Activated CD4-positive, alpha-beta T cell treated with anti-CD3 and anti-CD28 coated beads for 36 hours (primary cell): Measurements from ENCODE around the gene GNAT3. TPM values are rescaled to one million over a fixed set of nuclear protein-coding genes. Genes with fewer than 3 reads are reported as not detected.

ENCODE experiments used
- ATAC-seq: fragments of 200-7000 bp; cut with Tn5 transposase; one replicate; pipeline ENCODE4 v1.10.0; 2021; ENCODE audit warnings: mild to moderate bottlenecking, moderate library complexity
- CTCF ChIA-PET: fragments of 350-600 bp; sonication (Branson Sonifier 250); formaldehyde crosslinking; loops from one replicate; lab custom pipeline; 2021; ENCODE audit warnings: antibody characterized with exemption; lab: Charles Lee
- POLR2A ChIA-PET: fragments of 350-600 bp; sonication (Branson Sonifier 250); formaldehyde crosslinking; loops from one replicate; lab custom pipeline; 2021; ENCODE audit warnings: antibody characterized with exemption, inconsistent platforms; lab: Charles Lee
- DNase-seq: peaks from one replicate; pipeline ENCODE4 v3.0.0-alpha.2; 2020
- H3K27ac Mint-ChIP-seq: one replicate; pipeline ENCODE4 v1.8.0; 2021; ENCODE audit warnings: mixed read lengths
- H3K27me3 Mint-ChIP-seq: one replicate; pipeline ENCODE4 v1.8.0; 2021; ENCODE audit warnings: mixed read lengths
- H3K36me3 Mint-ChIP-seq: one replicate; pipeline ENCODE4 v1.8.0; 2021; ENCODE audit warnings: low read depth, mixed read lengths
- H3K4me1 Mint-ChIP-seq: one replicate; pipeline ENCODE4 v1.8.0; 2021; ENCODE audit warnings: mixed read lengths
- H3K4me3 Mint-ChIP-seq: one replicate; pipeline ENCODE4 v1.8.0; 2021; ENCODE audit warnings: mild to moderate bottlenecking, moderate library complexity, mixed read lengths
- H3K9me3 Mint-ChIP-seq: one replicate; pipeline ENCODE4 v1.8.0; 2021; ENCODE audit warnings: low read depth, mixed read lengths
- intact Hi-C, 2 experiments: fragments of 100-400 bp; cut with DNase I in 1 of 2; cut with micrococcal nuclease in 1 of 2; formaldehyde crosslinking; loops; one replicate each; pipeline versions ENCODE4 v1.14.2 to v1.15.1; 2022 to 2024; cut with DNase I, micrococcal nuclease
- total RNA-seq, 2 experiments: library from RNA; stranded (reverse); gene quantifications; one replicate each; pipeline ENCODE4 v1.2.3, GENCODE V29; 2021

GNAT3 gene
- total RNA-seq, 2 experiments from 2014 or later: not detected

- CTCF ChIA-PET: interaction anchor here (0.8 kb wide), 1 partner anchor 13 kb away, joined by 3 read pairs; no protein-coding TSS in a partner anchor
- no peaks in the 10 kb centered on the region for H3K9me3 Mint-ChIP-seq
Measured at GRCh38 chr7:80459776-80460510, 51.9 kb downstream of the GNAT3 start.

GRCh38 chr7:80458822-80459725, 52.8 kb downstream of the GNAT3 start:
- Mint-ChIP-seq H3K4me3 (no peak overlapping the region), H3K9me3 (no peaks in the 10 kb centered on the region), H3K27ac (no peak overlapping the region), H3K36me3 (no peaks in the 10 kb centered on the region), H3K27me3 (no peaks in the 10 kb centered on the region), H3K4me1 (no peaks in the 10 kb centered on the region)
- DNase-seq (no peak), ATAC-seq (no peak)
- intact Hi-C loops: no loop called here
- ChIA-PET POLR2A (no interaction called here), CTCF (interaction anchor here (0.8 kb wide), 1 partner anchor 13 kb away, joined by 3 read pairs; no protein-coding TSS in a partner anchor)

More at GRCh38 chr7:80459776-80460510, 51.9 kb downstream of the GNAT3 start:
- H3K4me3 Mint-ChIP-seq: no peak overlapping the region
- DNase-seq: no peak
- intact Hi-C loops: no loop called here
- ATAC-seq: no peak
- H3K27me3 Mint-ChIP-seq: no peaks in the 10 kb centered on the region
- H3K36me3 Mint-ChIP-seq: no peaks in the 10 kb centered on the region
- POLR2A ChIA-PET: interaction anchor here (0.5 kb wide), 1 partner anchor 638 kb away, joined by 5 read pairs; no protein-coding TSS in a partner anchor
- H3K27ac Mint-ChIP-seq: no peak overlapping the region
- H3K4me1 Mint-ChIP-seq: no peaks in the 10 kb centered on the region

- Mint-ChIP-seq H3K4me3 (no peak overlapping the region), H3K4me1 (no peaks in the 10 kb centered on the region), H3K36me3 (no peaks in the 10 kb centered on the region), H3K27me3 (no peaks in the 10 kb centered on the region), H3K27ac (no peak overlapping the region), H3K9me3 (no peaks in the 10 kb centered on the region)
- no peak for ATAC-seq
- no peak for DNase-seq
- CTCF ChIA-PET: no interaction called here
- intact Hi-C loops: loop anchor here (1.0 to 5.0 kb wide), 4 partner anchors 357 to 394 kb away; no protein-coding TSS in a partner anchor
- POLR2A ChIA-PET: no interaction called here
Measured at GRCh38 chr7:80453699-80454340, 58.0 kb downstream of the GNAT3 start.

GRCh38 chr7:80450621-80451308, 61.1 kb downstream of the GNAT3 start:
- no peaks in the 10 kb centered on the region for H3K4me1 Mint-ChIP-seq
- no peaks in the 10 kb centered on the region for H3K36me3 Mint-ChIP-seq
- POLR2A ChIA-PET: no interaction called here
- H3K27me3 Mint-ChIP-seq: no peaks in the 10 kb centered on the region
- no peak overlapping the region for H3K4me3 Mint-ChIP-seq
- DNase-seq (no peak), ATAC-seq (no peak)
- CTCF ChIA-PET: interaction anchor here (2.5 kb wide), 1 partner anchor 391 kb away, joined by 12 read pairs; no protein-coding TSS in a partner anchor
- no peaks in the 10 kb centered on the region for H3K9me3 Mint-ChIP-seq
- no peak overlapping the region for H3K27ac Mint-ChIP-seq
- intact Hi-C loops: loop anchor here in 1 of 2 experiments (5.0 kb wide), 1 partner anchor 353 kb away; no protein-coding TSS in a partner anchor

GRCh38 chr7:80449836-80450235, 62.0 kb downstream of the GNAT3 start:
- intact Hi-C loops: loop anchor here in 1 of 2 experiments (5.0 kb wide), 1 partner anchor 353 kb away; no protein-coding TSS in a partner anchor
- Mint-ChIP-seq H3K36me3 (no peaks in the 10 kb centered on the region), H3K4me1 (no peaks in the 10 kb centered on the region), H3K9me3 (no peaks in the 10 kb centered on the region), H3K4me3 (no peak overlapping the region), H3K27ac (no peak overlapping the region), H3K27me3 (no peaks in the 10 kb centered on the region)
- POLR2A ChIA-PET: no interaction called here
- ATAC-seq (no peak), DNase-seq (no peak)
- CTCF ChIA-PET: no interaction called here

- DNase-seq: no peak
- Mint-ChIP-seq H3K27me3 (no peaks in the 10 kb centered on the region), H3K27ac (no peak overlapping the region), H3K4me1 (no peaks in the 10 kb centered on the region), H3K4me3 (no peak overlapping the region), H3K36me3 (no peaks in the 10 kb centered on the region), H3K9me3 (no peaks in the 10 kb centered on the region)
- POLR2A ChIA-PET: no interaction called here
- no peak for ATAC-seq
- CTCF ChIA-PET: interaction anchor here (0.6 kb wide), 1 partner anchor 425 kb away, joined by 3 read pairs; no protein-coding TSS in a partner anchor
- intact Hi-C loops: no loop called here
Measured at GRCh38 chr7:80445351-80445750, 66.5 kb downstream of the GNAT3 start.

- no peak for DNase-seq
- Mint-ChIP-seq H3K36me3 (no peaks in the 10 kb centered on the region), H3K27ac (no peak overlapping the region), H3K9me3 (no peaks in the 10 kb centered on the region), H3K27me3 (no peaks in the 10 kb centered on the region), H3K4me3 (no peak overlapping the region), H3K4me1 (no peaks in the 10 kb centered on the region)
- intact Hi-C loops: no loop called here
- ChIA-PET POLR2A (no interaction called here), CTCF (no interaction called here)
- no peak for ATAC-seq
Measured at GRCh38 chr7:80444811-80445210, 67.1 kb downstream of the GNAT3 start.

GRCh38 chr7:80443325-80443724, 68.5 kb downstream of the GNAT3 start:
- ChIA-PET POLR2A (no interaction called here), CTCF (no interaction called here)
- intact Hi-C loops: no loop called here
- no peaks in the 10 kb centered on the region for H3K4me1 Mint-ChIP-seq
- DNase-seq (no peak), ATAC-seq (no peak)
- H3K27ac Mint-ChIP-seq: no peak overlapping the region
- H3K9me3 Mint-ChIP-seq: no peaks in the 10 kb centered on the region
- no peak overlapping the region for H3K4me3 Mint-ChIP-seq
- no peaks in the 10 kb centered on the region for H3K36me3 Mint-ChIP-seq
- no peaks in the 10 kb centered on the region for H3K27me3 Mint-ChIP-seq

GRCh38 chr7:80440883-80441282, 71.0 kb downstream of the GNAT3 start:
- H3K27me3 Mint-ChIP-seq: no peaks in the 10 kb centered on the region
- ChIA-PET POLR2A (no interaction called here), CTCF (no interaction called here)
- H3K27ac Mint-ChIP-seq: no peak overlapping the region
- intact Hi-C loops: no loop called here
- no peaks in the 10 kb centered on the region for H3K36me3 Mint-ChIP-seq
- no peaks in the 10 kb centered on the region for H3K4me1 Mint-ChIP-seq
- no peaks in the 10 kb centered on the region for H3K9me3 Mint-ChIP-seq
- DNase-seq: no peak
- no peak for ATAC-seq
- no peak overlapping the region for H3K4me3 Mint-ChIP-seq

GRCh38 chr7:80439894-80440821, 71.7 kb downstream of the GNAT3 start:
- Mint-ChIP-seq H3K4me3 (no peak overlapping the region), H3K9me3 (no peaks in the 10 kb centered on the region), H3K27me3 (no peaks in the 10 kb centered on the region), H3K36me3 (no peaks in the 10 kb centered on the region), H3K27ac (no peak overlapping the region), H3K4me1 (no peaks in the 10 kb centered on the region)
- no peak for ATAC-seq
- intact Hi-C loops: no loop called here
- ChIA-PET POLR2A (no interaction called here), CTCF (no interaction called here)
- no peak for DNase-seq
